Neutrophil (primary cell): ENCODE data around the gene MACF1.

Experiments used
- H3K27ac ChIP-seq: fragments of 200-600 bp; sonication (generic); 2 replicates; pipeline ENCODE4 v1.5.1; 2016; ENCODE audit warnings: mild to moderate bottlenecking, moderate library complexity
- H3K27me3 ChIP-seq: fragments of 200-600 bp; sonication (generic); 2 replicates; pipeline ENCODE4 v1.6.0; 2016; ENCODE audit warnings: mild to moderate bottlenecking
- H3K36me3 ChIP-seq: fragments of 200-600 bp; sonication (generic); 2 replicates; pipeline ENCODE4 v1.5.1; 2017
- H3K4me1 ChIP-seq, 2 experiments: fragments of 200-600 bp in 1 of 2; sonication (generic) in 1 of 2; 1 replicate in 1 of 2; 2 replicates in 1 of 2; pipeline versions ENCODE4 v1.5.1 to v1.6.1; 2013 to 2016; ENCODE audit warnings: low read depth in 1 of 2, low read length in 1 of 2, mild to moderate bottlenecking in 1 of 2, moderate library complexity in 1 of 2; ENCODE audit not compliant: control insufficient read depth in 1 of 2, insufficient read depth in 1 of 2
- H3K4me3 ChIP-seq, 2 experiments: fragments of 200-600 bp in 1 of 2; sonication (generic) in 1 of 2; 1 replicate in 1 of 2; 2 replicates in 1 of 2; pipeline ENCODE4 v1.5.1; 2013 to 2016; ENCODE audit warnings: low read depth in 1 of 2, low read length in 1 of 2, mild to moderate bottlenecking in 1 of 2, moderate library complexity in 1 of 2
- H3K9me3 ChIP-seq: fragments of 200-600 bp; sonication (generic); 2 replicates; pipeline ENCODE4 v1.5.1; 2016
- CTCF ChIP-seq: fragments of 200-600 bp; sonication (generic); IDR thresholded peaks from 2 replicates; pipeline ENCODE4 v1.5.1; 2016; ENCODE audit warnings: antibody characterized with exemption

The MACF1 gene

GRCh38 chr1:39348278-39348677 lies 143.8 kb downstream of the MACF1 start:
- peaks cover 82% of the 10 kb centered on the region for H3K36me3 ChIP-seq
- H3K9me3 ChIP-seq: no peaks in the 10 kb centered on the region
- no peak overlapping the region for H3K27ac ChIP-seq
- H3K4me3 ChIP-seq: no peak overlapping the region
- no peaks in the 10 kb centered on the region for H3K27me3 ChIP-seq
- no peaks in the 10 kb centered on the region for H3K4me1 ChIP-seq
- no peak for TF ChIP-seq CTCF

- Histone ChIP-seq H3K9me3 (no peaks in the 10 kb centered on the region), H3K27ac (no peak overlapping the region), H3K27me3 (no peaks in the 10 kb centered on the region), H3K4me3 (no peak overlapping the region), H3K36me3 (peaks cover 80% of the 10 kb centered on the region), H3K4me1 (peaks cover 10% of the 10 kb centered on the region in 2 experiments)
- TF ChIP-seq CTCF: no peak
Measured at GRCh38 chr1:39352881-39353280, 148.4 kb downstream of the MACF1 start.

GRCh38 chr1:39354572-39354971 lies 150.1 kb downstream of the MACF1 start:
- Histone ChIP-seq H3K9me3 (no peaks in the 10 kb centered on the region), H3K4me3 (no peak overlapping the region), H3K4me1 (peaks cover 14 to 16% of the 10 kb centered on the region in 2 experiments), H3K27me3 (no peaks in the 10 kb centered on the region), H3K36me3 (peaks cover 80% of the 10 kb centered on the region), H3K27ac (peak overlapping the region; percentile 28)
- TF ChIP-seq CTCF: no peak

- no peak overlapping the region for H3K4me3 ChIP-seq
- H3K4me1 ChIP-seq: peaks cover 37 to 42% of the 10 kb centered on the region in 2 experiments
- no peaks in the 10 kb centered on the region for H3K27me3 ChIP-seq
- TF ChIP-seq CTCF: no peak
- H3K27ac ChIP-seq: no peak overlapping the region
- peaks cover 58% of the 10 kb centered on the region for H3K36me3 ChIP-seq
- H3K9me3 ChIP-seq: no peaks in the 10 kb centered on the region
Measured at GRCh38 chr1:39358491-39358890, 154.0 kb downstream of the MACF1 start.

GRCh38 chr1:39359028-39359570 lies 154.6 kb downstream of the MACF1 start:
- H3K4me3 ChIP-seq: no peak overlapping the region
- no peak overlapping the region for H3K27ac ChIP-seq
- TF ChIP-seq CTCF: no peak
- no peaks in the 10 kb centered on the region for H3K9me3 ChIP-seq
- H3K27me3 ChIP-seq: no peaks in the 10 kb centered on the region
- peaks cover 55% of the 10 kb centered on the region for H3K36me3 ChIP-seq
- peaks cover 33 to 42% of the 10 kb centered on the region in 2 experiments for H3K4me1 ChIP-seq
